ENCODE results near the gene TTC9B.
"Not testable (repeated sequence)": the region's sequence is repeated elsewhere in the genome, so short reads cannot be mapped to it uniquely, and the experiment has no call there.

- not testable (repeated sequence) for TF ChIP-seq CTCF (IDR thresholded peaks at IDR 0.05); EZH2 (IDR thresholded peaks at IDR 0.05; ENCODE audit: borderline replicate concordance, insufficient read depth, low read depth, low read length, poor library complexity, severe bottlenecking)
Measured at GRCh38 chr19:40171293-40171692, 46.9 kb downstream of the TTC9B start.
